Spleen (tissue), 11 donors: Measurements from ENCODE around the gene MAD2L1BP. TPM values are rescaled to one million over a fixed set of nuclear protein-coding genes. Genes with fewer than 3 reads are reported as not detected.
"Not testable (repeated sequence)": the region's sequence is repeated elsewhere in the genome, so short reads cannot be mapped to it uniquely, and the experiment has no call there.

Experiments used
- DNase-seq: peaks from one replicate; pipeline ENCODE4 v3.0.0-alpha.2; 2020
- H3K27ac ChIP-seq, 8 donors: fragments of 200-600 bp; sonication (generic) in 7 of 8; 1 replicate in 4 of 8; 2 replicates in 4 of 8; pipeline versions ENCODE4 v1.5.0 to v1.8.0; 2016 to 2021; ENCODE audit warnings: inconsistent platforms in 4 of 8, mild to moderate bottlenecking in 4 of 8, moderate library complexity in 1 of 8
- H3K27me3 ChIP-seq, 7 donors: fragments of 200-600 bp; sonication (generic) in 6 of 7; replicated peaks in 1 of 7; 1 replicate in 4 of 7; 2 replicates in 3 of 7; pipeline versions ENCODE4 v1.5.0 to v1.8.0; 2016 to 2021; ENCODE audit warnings: inconsistent platforms in 3 of 7, mild to moderate bottlenecking in 1 of 7
- H3K36me3 ChIP-seq, 6 donors: fragments of 200-600 bp; sonication (generic) in 5 of 6; 1 replicate in 4 of 6; 2 replicates in 2 of 6; pipeline versions ENCODE4 v1.5.0 to v1.8.0; 2016 to 2021; ENCODE audit warnings: inconsistent platforms in 2 of 6
- H3K4me1 ChIP-seq, 6 donors: fragments of 200-600 bp; sonication (generic) in 5 of 6; 1 replicate in 3 of 6; 2 replicates in 3 of 6; pipeline versions ENCODE4 v1.5.0 to v1.8.0; 2016 to 2021; ENCODE audit warnings: inconsistent platforms in 3 of 6
- H3K4me3 ChIP-seq, 8 donors: fragments of 200-600 bp; sonication (generic) in 7 of 8; 1 replicate in 4 of 8; 2 replicates in 4 of 8; pipeline versions ENCODE4 v1.5.0 to v1.8.0; 2016 to 2021; ENCODE audit warnings: inconsistent platforms in 4 of 8, mild to moderate bottlenecking in 4 of 8, moderate library complexity in 2 of 8
- H3K9me3 ChIP-seq, 8 donors: fragments of 200-600 bp; sonication (generic) in 7 of 8; 1 replicate in 4 of 8; 2 replicates in 4 of 8; pipeline versions ENCODE4 v1.5.0 to v1.8.0; 2016 to 2021; ENCODE audit warnings: inconsistent platforms in 4 of 8
- POLR2A ChIP-seq, 3 donors: fragments of 450-650 bp; IDR thresholded peaks; one replicate each; pipeline ENCODE4 v1.5.1; 2017; ENCODE audit warnings: antibody characterized with exemption in 3 of 3, mild to moderate bottlenecking in 1 of 3
- POLR2AphosphoS5 ChIP-seq, 3 donors: sonication (generic); formaldehyde crosslinking; IDR thresholded peaks; one replicate each; pipeline ENCODE4 v1.5.1; 2017; ENCODE audit warnings: antibody characterized with exemption in 3 of 3
- WGBS, 5 donors: extraction: QIAGEN DNeasy Blood & Tissue Kit in 3 of 5; methylation state at CpG; one replicate each; pipeline versions ENCODE4 v1.1.5 to v1.1.7; 2013 to 2018; 5-methylcytosine and 5-hydroxymethylcytosine counted together
- intact Hi-C: fragments of 100-400 bp; cut with DNase I; formaldehyde crosslinking; loops from one replicate; pipeline ENCODE4 v1.15.0; 2023; ENCODE audit warnings: low total_unique reads
- polyA plus RNA-seq, 3 donors: library from polyadenylated mRNA; stranded (reverse); fragments of 200-250 nt; gene quantifications; one replicate each; pipeline ENCODE4 v1.2.1, GENCODE V29; 2013
- total RNA-seq, 7 donors: library from RNA; depleted of rRNA in 3 of 7; stranded (reverse); fragments of >200 nt in 3 of 7; fragmentation: NEBNext Ultra II Directional in 4 of 7; extraction: Animal tissue kit (Norgen Biotek cat#: 25700) in 4 of 7; gene quantifications; one replicate each; pipeline versions ENCODE4 v1.1.0 to v1.2.1, GENCODE V29; 2016 to 2021
- TF ChIP-seq, protein P1 (sequence below), 11 experiments: fragments of 200-600 bp in 7 of 11; fragments of 450-650 bp in 4 of 11; sonication (generic) in 4 of 11; IDR thresholded peaks in 8 of 11; conservative IDR thresholded peaks in 3 of 11; 1 replicate in 7 of 11; 2 replicates in 4 of 11; pipeline versions ENCODE4 v1.4.0 to v1.8.0; 2016 to 2021; ENCODE audit warnings: antibody characterized with exemption in 11 of 11, inconsistent platforms in 4 of 11, mild to moderate bottlenecking in 1 of 11
- donor health status: healthy with polysubstance abuse.
- donor health status: DM: no; HTN: no; CAD: no; lungs with moderate emphysema.
- donor health status: DM: no; HTN: no; CAD: no.
- donor health status: Bipolar disorder and iron deficiency.
- donor health status: healthy.
- donor health status: DM: no; HTN: no; CAD: no.
- donor health status: DM: yes; HTN: yes; CAD: no.

Gene MAD2L1BP
- total and polyA plus RNA-seq, 10 donors: 18.9 to 33.4 (median 21.7) TPM

DNA sequence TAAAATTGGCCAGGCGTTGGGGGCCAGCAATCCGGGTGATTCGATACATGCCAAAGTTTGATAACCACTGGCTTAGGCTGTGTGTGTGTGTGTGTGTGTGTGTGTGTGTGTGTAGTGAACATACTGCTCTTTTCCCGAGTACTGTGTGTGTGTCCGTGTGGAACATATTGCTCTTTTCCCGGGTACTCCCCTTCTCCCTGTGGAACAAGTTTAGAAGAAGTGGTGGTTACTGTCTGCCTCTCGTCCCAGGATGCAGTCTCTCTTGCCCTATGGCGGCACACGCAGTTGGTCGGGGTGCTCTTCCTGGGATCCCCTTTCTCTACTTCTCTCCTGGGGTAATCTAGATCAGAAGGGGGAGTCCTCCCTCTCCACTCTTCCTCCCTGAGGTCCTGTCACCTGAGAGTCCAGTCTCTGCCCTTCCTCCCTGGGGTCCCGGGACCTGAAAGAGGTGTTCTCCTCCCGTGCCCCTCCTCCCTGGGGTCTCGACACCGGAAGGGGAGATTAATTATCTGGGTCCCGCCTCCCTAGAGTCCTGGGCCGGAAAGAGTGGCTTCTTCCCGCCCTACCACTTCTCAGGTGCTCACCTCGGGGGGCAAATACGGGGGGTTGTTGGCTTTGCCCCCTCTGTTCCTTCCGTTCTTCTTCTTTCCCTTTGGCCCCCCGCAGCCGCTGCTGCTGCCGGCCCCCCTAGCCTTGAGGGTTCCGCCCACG is 7.1 kb upstream of the MAD2L1BP start:
- H3K27me3 ChIP-seq: no peaks in the 10 kb centered on the region
- DNase-seq: no peak
- 3 to 6% (median 6%) methylated on average over 20 to 25 of the region's 25 CpGs for WGBS, 5 donors
- TF ChIP-seq POLR2A (IDR thresholded peaks at IDR 0.05) (no peak), POLR2AphosphoS5 (IDR thresholded peaks at IDR 0.05) (no peak)
- H3K27ac ChIP-seq: peak overlapping the region; percentile 94 to 99 (median 97)
- H3K4me1 ChIP-seq: peaks cover 10 to 45% (median 35%) of the 10 kb centered on the region in 6 donors
- H3K9me3 ChIP-seq: no peaks in the 10 kb centered on the region
- peaks cover 0 to 31% (median 26%) of the 10 kb centered on the region in 6 donors for H3K36me3 ChIP-seq
- H3K4me3 ChIP-seq: peak overlapping the region; percentile 72 to 91 (median 82)
- intact Hi-C loops: no loop called here

DNA sequence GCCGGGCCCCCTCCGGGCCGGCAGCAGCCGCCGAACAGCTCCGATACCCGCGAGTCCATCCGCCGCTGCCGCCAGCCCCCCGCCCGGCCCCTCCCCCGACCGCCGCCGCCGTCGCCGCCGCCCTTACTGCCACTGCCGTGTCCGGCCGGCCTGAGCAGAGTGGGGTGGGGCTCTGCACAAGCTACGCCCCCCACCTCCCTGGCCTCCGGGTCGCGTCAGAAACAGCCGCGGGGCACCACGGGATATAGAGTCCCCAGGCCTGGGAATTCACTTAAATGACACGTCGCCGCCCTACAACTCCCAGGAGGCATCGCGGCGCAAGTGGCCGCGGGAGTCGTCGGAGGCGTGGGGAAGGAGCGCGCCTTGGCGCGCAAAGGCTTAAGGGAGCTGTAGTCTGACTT is 6.5 kb upstream of the MAD2L1BP start, which contains the start of gene GTPBP2:
GTPBP2 (minus strand) TSS at position 161 of the 401 bp plus-strand sequence; CDS start at position 59, 102 bp downstream.
- intact Hi-C loops: no loop called here
- 0 to 2% (median 1%) methylated on average over 10 to 46 of the region's 46 CpGs for WGBS, 5 donors
- TF ChIP-seq POLR2AphosphoS5 (IDR thresholded peaks at IDR 0.05) (peak; percentile 91 to 94 (median 91)), POLR2A (IDR thresholded peaks at IDR 0.05) (peak in 2 of 3 donors; percentile 7 to 37)
- TF ChIP-seq, protein P1, sequence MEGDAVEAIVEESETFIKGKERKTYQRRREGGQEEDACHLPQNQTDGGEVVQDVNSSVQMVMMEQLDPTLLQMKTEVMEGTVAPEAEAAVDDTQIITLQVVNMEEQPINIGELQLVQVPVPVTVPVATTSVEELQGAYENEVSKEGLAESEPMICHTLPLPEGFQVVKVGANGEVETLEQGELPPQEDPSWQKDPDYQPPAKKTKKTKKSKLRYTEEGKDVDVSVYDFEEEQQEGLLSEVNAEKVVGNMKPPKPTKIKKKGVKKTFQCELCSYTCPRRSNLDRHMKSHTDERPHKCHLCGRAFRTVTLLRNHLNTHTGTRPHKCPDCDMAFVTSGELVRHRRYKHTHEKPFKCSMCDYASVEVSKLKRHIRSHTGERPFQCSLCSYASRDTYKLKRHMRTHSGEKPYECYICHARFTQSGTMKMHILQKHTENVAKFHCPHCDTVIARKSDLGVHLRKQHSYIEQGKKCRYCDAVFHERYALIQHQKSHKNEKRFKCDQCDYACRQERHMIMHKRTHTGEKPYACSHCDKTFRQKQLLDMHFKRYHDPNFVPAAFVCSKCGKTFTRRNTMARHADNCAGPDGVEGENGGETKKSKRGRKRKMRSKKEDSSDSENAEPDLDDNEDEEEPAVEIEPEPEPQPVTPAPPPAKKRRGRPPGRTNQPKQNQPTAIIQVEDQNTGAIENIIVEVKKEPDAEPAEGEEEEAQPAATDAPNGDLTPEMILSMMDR (IDR thresholded peaks at IDR 0.05 in 8 of 11, conservative IDR thresholded peaks at IDR 0.05 in 3 of 11): peak in 2 of 11 experiments; percentile 5 to 23
- H3K27ac ChIP-seq: peak within 1 kb of the TSS; percentile 94 to 99 (median 97)
- H3K4me3 ChIP-seq: peak within 1 kb of the TSS; percentile 72 to 91 (median 82)
- H3K4me1 ChIP-seq: peaks cover 10 to 45% (median 35%) of the 10 kb centered on the region in 6 donors
- peaks cover 0 to 25% (median 21%) of the 10 kb centered on the region in 6 donors for H3K36me3 ChIP-seq
- H3K9me3 ChIP-seq: no peaks in the 10 kb centered on the region
- H3K27me3 ChIP-seq: no peaks in the 10 kb centered on the region
- peak; percentile 100 for DNase-seq

DNA sequence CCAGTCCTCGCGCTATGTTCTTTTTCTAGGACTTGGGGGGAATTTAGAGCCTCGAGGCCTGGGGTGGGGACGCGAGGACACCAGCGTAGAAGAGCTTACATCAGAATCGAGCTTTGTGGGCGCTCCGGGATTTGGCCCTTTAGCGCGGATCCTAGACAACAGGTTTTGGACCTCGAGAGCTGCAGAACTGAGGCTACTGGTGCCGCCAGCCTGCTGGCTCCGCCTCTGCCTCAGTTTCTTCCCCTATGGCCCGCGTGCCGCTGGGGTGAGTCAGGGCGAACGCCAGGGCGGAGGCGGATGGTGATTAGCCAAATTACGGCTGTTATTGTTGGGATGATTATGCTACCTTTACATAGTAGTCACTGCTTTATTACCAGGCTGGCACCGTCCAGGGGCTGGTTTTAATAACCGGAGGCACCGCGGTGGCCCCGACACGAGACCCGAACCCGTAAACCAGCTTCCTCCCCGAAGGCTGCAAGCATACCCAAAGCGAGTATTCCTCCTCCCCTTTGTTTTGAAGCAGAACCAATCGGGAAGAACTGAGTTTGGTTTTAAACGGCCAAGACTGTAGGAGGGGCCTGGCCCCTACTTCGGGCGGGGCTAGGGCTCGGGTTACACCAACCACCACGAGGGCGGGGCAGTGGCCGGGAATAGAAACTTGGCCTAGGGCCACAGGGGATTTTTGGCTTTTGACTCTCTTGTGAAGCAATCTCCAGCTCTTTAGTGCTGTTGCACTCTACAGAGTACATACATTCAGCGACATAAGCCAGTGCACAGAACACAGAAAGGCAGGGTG is 5.9 kb upstream of the MAD2L1BP start:
- peaks cover 0 to 19% (median 15%) of the 10 kb centered on the region in 6 donors for H3K36me3 ChIP-seq
- H3K27ac ChIP-seq: peak overlapping the region; percentile 94 to 99 (median 97)
- intact Hi-C loops: no loop called here
- H3K4me1 ChIP-seq: peaks cover 10 to 46% (median 35%) of the 10 kb centered on the region in 6 donors
- no peaks in the 10 kb centered on the region for H3K27me3 ChIP-seq
- H3K4me3 ChIP-seq: peak overlapping the region; percentile 72 to 91 (median 82)
- 0 to 1% (median 1%) methylated on average over 30 to 41 of the region's 41 CpGs for WGBS, 5 donors
- DNase-seq: peak; percentile 96
- H3K9me3 ChIP-seq: no peaks in the 10 kb centered on the region
- TF ChIP-seq POLR2A (IDR thresholded peaks at IDR 0.05): peak in 2 of 3 donors; percentile 39 to 89
- peak; percentile 78 to 95 (median 90) for TF ChIP-seq POLR2AphosphoS5 (IDR thresholded peaks at IDR 0.05)
- TF ChIP-seq, protein P1 (IDR thresholded peaks at IDR 0.05 in 8 of 11, conservative IDR thresholded peaks at IDR 0.05 in 3 of 11): no peak

DNA sequence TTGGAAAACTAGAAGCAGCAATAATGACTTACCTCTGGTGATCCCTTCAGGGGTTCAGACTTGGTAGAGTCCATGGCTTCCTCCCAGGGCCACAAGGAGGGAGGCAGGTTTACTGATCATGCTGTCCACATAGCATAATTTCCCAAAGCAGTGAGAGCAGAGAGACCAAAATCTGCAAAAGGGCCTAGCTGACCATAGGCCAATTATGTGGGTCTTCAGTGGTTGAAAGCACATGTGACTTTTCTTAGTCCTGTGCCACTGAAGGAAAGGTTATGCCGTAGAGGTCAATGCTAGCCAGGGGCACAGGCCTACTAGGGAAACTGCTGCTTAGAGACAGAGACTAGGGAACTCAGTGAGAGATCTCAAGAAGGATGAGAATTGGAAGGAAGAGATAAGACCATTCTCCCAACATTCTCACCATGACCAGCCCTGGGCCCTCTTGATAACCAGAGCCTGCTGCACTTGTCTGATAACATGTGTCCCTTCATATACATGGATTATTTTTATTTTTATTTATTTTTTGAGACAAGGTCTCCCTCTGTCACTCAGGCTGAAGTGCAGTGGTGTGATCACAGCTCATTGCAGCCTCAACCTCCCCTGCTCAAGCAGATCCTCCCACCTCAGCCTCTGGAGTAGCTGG is 4.5 kb upstream of the MAD2L1BP start:
- H3K36me3 ChIP-seq: peaks cover 0 to 5% (median 1%) of the 10 kb centered on the region in 6 donors
- WGBS, 5 donors: 91 to 100% (median 94%) methylated on average over 1 of the region's 1 CpG
- TF ChIP-seq, protein P1 (IDR thresholded peaks at IDR 0.05 in 8 of 11, conservative IDR thresholded peaks at IDR 0.05 in 3 of 11): no peak
- TF ChIP-seq POLR2AphosphoS5 (IDR thresholded peaks at IDR 0.05) (no peak), POLR2A (IDR thresholded peaks at IDR 0.05) (no peak)
- peak overlapping the region in 4 of 8 donors; percentile 9 to 99 (median 60) for H3K27ac ChIP-seq
- H3K9me3 ChIP-seq: no peaks in the 10 kb centered on the region
- intact Hi-C loops: no loop called here
- peaks cover 14 to 53% (median 39%) of the 10 kb centered on the region in 6 donors for H3K4me1 ChIP-seq
- H3K4me3 ChIP-seq: no peak overlapping the region
- no peak for DNase-seq
- no peaks in the 10 kb centered on the region for H3K27me3 ChIP-seq

DNA sequence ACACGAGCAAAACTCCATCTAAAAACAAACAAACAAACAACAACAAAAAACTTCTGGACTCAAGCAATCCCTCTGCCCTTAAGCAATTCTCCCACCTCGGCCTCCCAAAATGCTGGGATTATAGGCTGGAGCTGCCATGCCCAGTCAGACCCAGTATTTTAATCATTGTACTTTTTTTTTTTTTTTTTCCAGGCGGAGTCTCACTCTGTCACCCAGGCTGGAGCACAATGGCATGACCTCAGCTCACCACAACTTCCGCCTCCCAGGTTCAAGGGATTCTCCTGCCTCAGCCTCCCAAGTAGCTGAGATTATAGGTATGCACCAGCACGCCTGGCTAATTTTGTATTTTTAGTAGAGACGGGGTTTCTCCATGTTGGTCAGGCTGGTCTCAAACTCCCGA is 2.6 kb upstream of the MAD2L1BP start:
- H3K27me3 ChIP-seq, DNase-seq, intact Hi-C loops, H3K27ac ChIP-seq, H3K9me3 ChIP-seq, H3K4me3 ChIP-seq: not testable (repeated sequence)
- WGBS, 5 donors: 92 to 94% (median 93%) methylated on average over 7 of the region's 7 CpGs
- H3K36me3 ChIP-seq: peaks cover 0 to 15% (median 5%) of the 10 kb centered on the region in 6 donors
- peaks cover 19 to 53% (median 39%) of the 10 kb centered on the region in 6 donors for H3K4me1 ChIP-seq
